HG02798 (cell line): ENCODE measurements around the gene BIN2.

Source experiments
- ATAC-seq: cut with Tn5 transposase; IDR thresholded peaks from one replicate; pipeline ENCODE4 v1.9.1; 2021; ENCODE audit warnings: mild to moderate bottlenecking; ENCODE audit not compliant: unreplicated experiment, poor library complexity

Gene BIN2

DNA sequence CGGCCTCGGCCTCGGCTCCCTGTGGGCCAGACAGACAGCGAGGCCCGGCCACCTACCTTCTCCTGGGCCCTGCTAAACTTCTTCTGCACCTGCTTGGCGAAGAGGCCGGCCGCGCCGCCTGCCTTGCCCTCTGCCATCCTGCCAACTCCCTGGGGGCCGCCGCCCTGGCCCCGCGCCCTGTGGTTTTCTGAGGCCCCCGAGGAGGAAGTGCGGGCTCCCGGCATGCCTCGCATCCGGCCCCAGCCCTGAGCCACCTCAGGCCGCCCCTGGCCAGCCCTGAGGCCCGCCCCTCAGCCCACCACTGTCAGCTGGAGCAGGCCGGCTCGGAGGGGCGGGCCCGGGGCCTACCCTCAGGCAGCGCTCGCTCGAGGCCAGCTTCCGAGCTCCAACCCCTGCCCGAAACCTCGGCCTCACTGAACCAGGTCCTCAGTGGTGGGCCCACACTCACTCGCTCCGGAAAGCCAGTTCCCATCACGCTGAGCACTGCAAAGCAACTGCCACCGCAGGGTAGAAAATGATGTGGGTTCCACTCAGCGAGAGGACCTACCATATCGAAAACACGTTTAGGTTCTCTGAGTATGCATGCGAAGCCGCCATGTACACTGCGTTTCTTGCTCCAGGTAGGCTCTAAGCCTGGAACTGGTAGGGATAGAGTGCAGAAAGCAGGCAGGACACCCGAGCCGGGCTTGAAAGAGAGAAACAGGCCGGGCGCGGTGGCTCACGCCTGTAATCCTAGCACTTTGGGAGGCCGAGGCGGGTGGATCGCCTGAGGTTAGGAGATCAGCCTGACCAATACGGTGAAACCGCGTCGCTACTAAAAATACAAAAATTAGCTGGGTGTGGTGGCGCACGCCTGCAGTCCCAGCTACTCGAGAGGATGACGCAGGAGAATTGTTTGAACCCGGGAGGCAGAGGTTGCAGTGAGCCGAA lies at the start of gene BIN2:
TSS of gene BIN2 (minus strand) at position 209 of the 930 bp plus-strand sequence. CDS start at position 137, 72 bp downstream.
- peak; percentile 58 for ATAC-seq

DNA sequence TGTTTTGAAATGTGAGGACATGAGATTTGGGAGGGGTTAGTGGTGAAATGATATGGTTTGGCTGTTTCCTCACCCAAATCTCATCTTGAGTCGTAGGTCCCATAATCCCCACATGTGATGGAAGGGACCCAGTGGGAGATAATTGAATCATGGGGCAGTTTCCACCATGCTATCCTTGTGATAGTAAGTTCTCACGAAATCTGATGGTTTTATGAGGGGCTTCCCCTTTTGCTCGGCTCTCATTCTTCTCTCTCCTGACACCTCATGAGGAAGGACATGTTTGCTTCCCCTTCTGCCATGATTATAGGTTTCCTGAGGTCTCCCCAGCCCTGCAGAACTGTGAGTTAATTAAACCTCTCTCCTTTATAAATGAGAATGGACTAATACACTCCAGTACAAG lies 49.2 kb upstream of the BIN2 start:
- ATAC-seq, result no peak

GRCh38 chr12:51372021-51372420 lies 48.0 kb upstream of the BIN2 start:
- ATAC-seq, result no peak

- ATAC-seq, result no peak
Measured at GRCh38 chr12:51371295-51371953, 47.5 kb upstream of the BIN2 start.

DNA sequence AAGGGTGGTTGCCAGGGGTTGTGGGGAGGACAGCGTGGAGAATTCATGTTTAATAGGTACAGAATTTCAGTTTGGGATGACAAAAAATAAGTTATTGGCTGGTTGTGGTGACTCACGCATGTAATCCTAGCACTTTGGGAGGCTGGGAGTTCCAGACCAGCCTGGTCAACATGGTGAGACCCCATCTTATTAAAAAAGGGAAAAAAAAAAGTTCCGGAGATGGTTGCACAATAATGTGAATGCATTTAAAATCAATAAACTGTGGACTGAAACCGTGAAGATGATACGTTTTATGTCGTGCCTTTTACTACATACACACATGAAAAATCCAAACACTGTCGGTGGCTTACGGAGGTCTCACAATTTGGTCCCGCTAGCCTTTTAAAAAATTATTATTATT lies 46.7 kb upstream of the BIN2 start:
- ATAC-seq, result no peak

DNA sequence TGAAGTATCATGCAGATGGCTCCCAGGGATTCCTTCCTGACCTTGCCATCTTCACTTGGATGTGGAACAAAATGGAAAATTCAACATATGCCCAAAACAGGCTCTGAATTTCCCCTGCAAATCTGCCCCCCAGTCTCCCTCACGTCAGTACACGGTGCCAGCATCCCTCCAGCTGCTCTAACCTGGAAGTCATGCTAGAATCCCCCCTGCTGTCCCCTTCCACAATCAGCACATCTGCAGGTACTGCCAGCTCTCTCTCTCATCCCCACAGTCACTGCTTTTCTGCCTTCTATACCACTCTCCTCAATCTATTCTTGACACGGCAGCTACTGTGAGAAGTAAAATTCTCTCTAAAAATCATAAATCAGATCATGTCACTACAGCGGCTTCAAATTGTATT lies 45.6 kb upstream of the BIN2 start:
- no peak for ATAC-seq

DNA sequence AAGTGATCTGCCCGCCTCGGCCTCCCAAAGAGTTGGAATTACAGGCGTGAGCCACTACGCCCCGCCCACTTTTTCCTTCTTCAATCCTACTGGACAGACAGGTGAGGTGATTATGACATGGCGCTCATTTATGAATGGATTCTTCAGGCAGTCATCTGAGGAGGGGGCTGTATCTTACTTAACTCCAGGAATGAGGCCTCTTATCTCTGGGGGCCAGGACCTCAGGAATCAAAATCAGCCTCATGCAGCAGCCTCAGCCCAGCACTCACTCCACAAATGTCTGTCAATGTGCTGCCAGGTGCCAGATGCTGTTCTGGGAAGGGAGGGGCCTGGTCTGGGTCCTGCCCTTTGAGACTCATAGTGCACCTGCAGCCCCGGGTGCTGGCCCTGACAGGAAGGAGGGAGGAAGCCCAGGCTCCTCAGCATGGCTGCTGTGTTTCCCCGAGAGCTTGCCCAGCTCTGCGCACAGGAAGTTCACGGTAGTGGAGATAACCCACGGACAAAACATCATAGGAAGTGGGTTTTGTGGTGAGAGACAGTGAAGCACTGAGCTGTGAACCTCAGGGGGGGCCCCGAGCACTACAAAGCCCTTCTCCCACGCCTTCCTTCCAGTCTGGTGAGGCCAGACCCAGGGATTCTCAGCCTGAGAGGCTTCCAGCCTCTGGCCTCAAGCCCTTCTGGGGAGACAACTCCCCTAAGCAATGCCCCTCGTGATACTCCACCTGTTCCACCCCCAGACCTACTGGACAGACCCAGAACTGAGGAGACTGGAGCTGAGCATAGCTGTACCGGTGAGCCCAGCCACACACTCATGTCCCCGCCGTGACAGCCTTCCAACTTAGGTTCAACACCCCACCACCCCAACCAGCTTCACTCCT lies 44.9 kb upstream of the BIN2 start:
- ATAC-seq, result peak; percentile 99

DNA sequence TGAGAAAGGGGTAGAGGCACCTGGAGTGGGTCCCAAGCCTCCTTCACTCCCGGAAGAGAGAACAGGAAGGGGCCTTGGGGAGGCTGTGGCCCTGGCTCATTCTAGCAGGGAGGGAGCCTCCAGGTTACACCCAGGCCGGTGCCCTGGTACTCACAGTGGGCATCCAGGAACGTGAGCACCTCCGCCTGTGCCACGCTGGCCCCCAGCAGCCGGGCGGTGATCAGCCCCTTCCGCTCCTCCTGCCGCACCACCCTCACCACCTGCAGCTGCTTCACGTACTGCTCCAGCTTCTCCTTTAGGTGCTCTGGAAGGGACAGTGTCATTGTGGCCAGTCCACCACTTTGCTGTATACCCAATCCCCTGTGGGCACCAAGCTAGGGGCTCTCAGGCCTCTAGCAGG lies 41.3 kb upstream of the BIN2 start:
- ATAC-seq, result no peak

- no peak for ATAC-seq
Measured at GRCh38 chr12:51364001-51364400, 40.0 kb upstream of the BIN2 start.

DNA sequence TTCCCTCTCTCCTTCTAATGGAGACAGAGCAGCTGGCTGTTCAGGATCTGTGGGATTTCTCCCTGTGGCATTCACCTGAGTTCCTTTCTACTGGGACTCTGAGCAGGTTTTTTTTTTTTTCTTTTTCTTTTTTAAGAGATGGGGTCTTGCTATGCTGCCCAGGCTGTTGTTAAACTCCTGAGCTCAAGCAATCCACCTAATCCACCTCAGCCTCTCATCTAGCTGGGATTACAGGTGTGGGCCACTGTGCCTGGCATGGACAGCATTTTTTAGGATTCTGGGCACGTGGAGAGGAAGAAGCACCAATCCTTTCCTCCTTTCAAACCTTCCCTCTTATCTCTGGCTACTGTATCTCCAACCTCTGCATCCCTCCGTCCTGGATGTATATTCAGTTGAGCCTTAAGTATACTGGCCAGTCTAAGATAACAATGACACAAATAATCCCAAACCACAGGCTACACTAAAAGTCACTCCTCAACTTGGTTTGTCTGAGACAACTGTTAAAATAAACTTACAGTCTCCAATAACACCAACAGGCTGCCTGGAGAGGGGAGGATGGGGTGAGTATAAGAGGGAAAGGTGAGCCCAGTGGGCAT lies 38.9 kb upstream of the BIN2 start:
- ATAC-seq, result no peak

DNA sequence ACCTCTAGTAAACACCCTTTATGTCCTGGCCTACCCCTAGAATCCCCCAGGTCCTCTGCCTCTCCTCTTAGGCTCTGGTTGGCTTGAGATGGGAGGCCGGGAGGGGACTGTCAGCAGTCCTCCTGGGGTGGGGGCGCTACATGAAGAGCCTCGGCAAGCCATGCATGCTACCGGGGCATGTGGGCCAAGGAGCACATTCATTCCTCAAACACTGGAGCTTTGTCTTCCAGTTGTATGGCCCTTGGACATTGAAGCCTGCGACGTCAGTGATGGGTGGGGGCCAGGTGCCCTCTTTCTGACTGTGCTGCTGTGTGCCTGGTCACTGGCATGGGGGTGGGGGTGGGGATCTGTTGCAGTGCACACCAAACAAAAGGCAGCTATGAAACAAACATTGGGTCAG lies 38.3 kb upstream of the BIN2 start:
- ATAC-seq, result no peak

GRCh38 chr12:51361161-51362016 lies 37.4 kb upstream of the BIN2 start:
- ATAC-seq, result no peak

GRCh38 chr12:51360315-51360714 lies 36.3 kb upstream of the BIN2 start:
- ATAC-seq, result no peak

DNA sequence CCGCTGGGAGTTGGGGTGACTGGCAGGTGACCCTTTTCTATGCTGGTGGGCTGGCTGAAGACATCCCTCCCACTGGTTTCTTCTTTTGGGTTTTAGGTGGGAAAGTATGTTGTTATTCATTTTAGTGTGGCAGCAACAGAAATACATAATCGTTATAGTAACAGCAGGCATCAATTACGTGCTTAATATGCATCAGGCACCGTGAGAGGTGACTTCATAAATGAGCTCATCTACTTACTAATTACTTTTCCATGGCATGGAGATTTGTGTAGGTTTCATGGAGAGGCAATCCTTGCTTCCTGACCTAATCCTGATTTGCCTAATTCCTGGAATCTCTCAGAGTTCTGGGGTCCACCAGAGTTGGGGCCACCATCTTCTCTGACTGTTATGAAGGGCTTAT lies 35.9 kb upstream of the BIN2 start:
- no peak for ATAC-seq

DNA sequence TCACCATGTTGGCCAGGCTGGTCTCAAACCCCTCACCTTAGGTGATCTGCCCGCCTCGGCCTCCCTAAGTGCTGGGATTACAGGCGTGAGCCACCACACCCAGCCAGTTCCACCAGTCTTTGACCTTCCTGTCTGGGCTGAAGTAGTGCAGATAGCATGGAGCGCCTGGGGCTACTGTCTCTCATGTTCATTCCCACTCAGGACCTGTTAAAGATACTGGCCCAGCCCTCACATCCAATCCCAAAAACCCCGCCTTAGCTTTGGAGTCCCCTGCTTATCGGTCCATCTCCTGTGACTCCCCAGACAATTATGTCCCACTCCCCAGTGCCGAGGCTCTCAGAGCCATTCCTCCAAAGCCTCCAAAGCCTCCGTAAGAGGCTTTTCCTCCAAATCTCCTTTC lies 34.5 kb upstream of the BIN2 start:
- ATAC-seq, result no peak

GRCh38 chr12:51357374-51358047 lies 33.5 kb upstream of the BIN2 start:
- no peak for ATAC-seq

GRCh38 chr12:51351913-51352532 lies 28.0 kb upstream of the BIN2 start:
- no peak for ATAC-seq

DNA sequence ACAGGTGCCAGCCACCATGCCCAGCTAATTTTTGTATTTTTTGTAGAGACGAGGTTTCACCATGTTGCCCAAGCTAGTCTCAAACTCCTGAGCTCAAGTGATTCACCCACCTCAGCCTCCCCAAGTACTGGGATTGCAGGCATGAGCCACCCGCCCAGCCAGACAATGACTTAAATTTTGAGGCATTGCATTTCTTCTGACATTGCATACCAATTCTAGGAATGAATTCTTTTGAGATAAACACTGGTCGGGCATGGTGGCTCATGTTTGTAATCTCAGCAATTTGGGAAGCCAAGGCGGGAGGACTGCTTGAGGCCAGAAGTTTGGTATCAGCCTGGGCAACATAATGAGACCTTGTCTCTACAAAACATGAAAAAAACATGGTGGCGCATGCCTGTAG lies 25.1 kb upstream of the BIN2 start:
- no peak for ATAC-seq
